Effector memory CD4-positive, alpha-beta T cell (primary cell): ENCODE results near the gene DYRK1B.
A peak's percentile ranks its signal among the peaks of the same experiment; 100 is the strongest.

Experiments used
- DNase-seq, 3 donors: peaks; one replicate each; pipeline ENCODE4 v3.0.0-alpha.2; 2020
- H3K27ac ChIP-seq: 2 replicates; pipeline ENCODE4 v1.7.0; 2013; ENCODE audit warnings: mild to moderate bottlenecking, low read length, moderate library complexity; ENCODE audit not compliant: insufficient read depth, poor library complexity, severe bottlenecking
- H3K27me3 ChIP-seq: replicated peaks from 2 replicates; pipeline ENCODE4 v1.7.0; 2013; ENCODE audit warnings: mild to moderate bottlenecking, low read length; ENCODE audit not compliant: insufficient read depth, control insufficient read depth, poor library complexity, severe bottlenecking
- H3K36me3 ChIP-seq: 2 replicates; pipeline ENCODE4 v1.7.0; 2013; ENCODE audit warnings: mild to moderate bottlenecking, low read length, moderate library complexity; ENCODE audit not compliant: control insufficient read depth, insufficient read depth
- H3K4me1 ChIP-seq: 2 replicates; pipeline ENCODE4 v1.7.0; 2013; ENCODE audit warnings: low read length, mild to moderate bottlenecking; ENCODE audit not compliant: control insufficient read depth, insufficient read depth, poor library complexity, severe bottlenecking
- H3K4me3 ChIP-seq: 2 replicates; pipeline ENCODE4 v1.7.0; 2013; ENCODE audit warnings: low read length, low read depth, mild to moderate bottlenecking; ENCODE audit not compliant: insufficient read depth, poor library complexity, severe bottlenecking
- H3K9me3 ChIP-seq: 2 replicates; pipeline ENCODE4 v1.7.0; 2013; ENCODE audit warnings: mild to moderate bottlenecking, low read length, moderate library complexity; ENCODE audit not compliant: control insufficient read depth

DYRK1B gene

GRCh38 chr19:39825531-39826076 lies 8.4 kb downstream of the DYRK1B start:
- Histone ChIP-seq H3K4me1 (peaks cover 11% of the 10 kb centered on the region), H3K27ac (peak overlapping the region; percentile 63), H3K36me3 (peaks cover 41% of the 10 kb centered on the region), H3K9me3 (no peaks in the 10 kb centered on the region), H3K4me3 (no peak overlapping the region), H3K27me3 (no peaks in the 10 kb centered on the region)
- no peak for DNase-seq

DNA sequence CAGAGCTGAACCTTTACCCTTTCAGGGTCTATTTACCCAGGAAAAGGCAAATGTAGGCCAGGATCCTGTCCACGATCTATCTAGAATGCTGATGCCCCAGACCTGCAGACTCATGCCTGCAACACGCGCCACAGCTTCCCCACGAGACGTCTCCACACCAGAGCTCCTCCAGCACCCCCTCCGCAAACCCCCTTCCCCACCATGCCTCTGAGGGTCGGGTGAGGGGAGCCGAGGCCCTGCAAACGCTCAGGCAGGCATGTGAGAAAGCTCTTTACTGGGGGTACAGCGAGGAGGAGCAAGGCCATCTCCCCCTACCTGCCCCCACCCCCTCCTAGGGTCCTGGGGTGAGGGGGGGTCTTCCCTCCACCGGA lies 8.9 kb downstream of the DYRK1B start:
- peak overlapping the region; percentile 63 for H3K27ac ChIP-seq
- no peaks in the 10 kb centered on the region for H3K27me3 ChIP-seq
- H3K36me3 ChIP-seq, result peaks cover 36% of the 10 kb centered on the region
- no peak for DNase-seq
- H3K4me3 ChIP-seq, result no peak overlapping the region
- no peaks in the 10 kb centered on the region for H3K9me3 ChIP-seq
- peaks cover 11% of the 10 kb centered on the region for H3K4me1 ChIP-seq

DNA sequence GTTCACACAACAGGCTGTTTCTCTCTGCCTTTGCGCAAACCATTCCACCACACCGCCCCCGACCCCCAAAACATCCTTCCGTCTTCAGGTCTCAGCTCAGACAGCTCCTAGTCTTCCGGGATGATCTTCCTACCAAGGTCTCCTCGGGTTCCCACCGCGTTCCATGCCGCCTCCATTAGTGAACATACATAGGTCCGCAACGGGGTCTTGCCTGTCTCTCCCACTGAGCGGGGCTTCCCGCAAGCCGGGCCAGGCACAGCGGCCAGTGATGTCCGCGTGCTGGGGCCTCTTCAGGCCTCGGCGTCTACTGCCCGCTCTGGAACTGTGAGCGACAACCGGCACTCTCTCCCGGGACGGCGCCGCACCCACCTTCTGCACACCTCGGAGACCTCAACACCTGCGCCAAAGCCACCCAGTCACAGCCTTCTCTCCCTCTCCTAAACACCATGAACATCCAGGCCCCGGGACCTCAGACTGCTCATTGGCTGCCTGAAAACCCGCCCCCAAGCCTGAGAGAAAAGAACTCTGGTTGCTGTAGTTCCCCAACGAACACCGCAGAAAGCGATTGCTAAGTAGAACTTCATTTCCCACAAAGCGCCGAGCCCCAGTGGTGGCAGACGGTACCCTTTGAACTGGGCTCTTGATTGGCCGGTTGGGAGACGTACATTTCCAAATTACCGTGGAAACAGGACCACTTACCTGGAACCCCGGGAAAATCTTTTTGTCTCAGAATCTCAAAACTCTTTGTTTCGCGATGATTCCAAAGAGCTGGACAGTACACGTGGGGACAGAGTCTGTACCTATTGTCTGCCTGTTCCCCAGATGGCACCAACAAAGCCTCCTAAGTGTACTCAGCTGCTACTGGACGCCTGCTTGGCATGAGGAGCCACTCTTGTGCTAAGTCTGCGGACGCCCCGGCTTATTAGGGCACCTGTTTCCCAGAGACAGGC lies 9.5 kb downstream of the DYRK1B start:
- Histone ChIP-seq H3K9me3 (no peaks in the 10 kb centered on the region), H3K4me3 (peak overlapping the region; percentile 62), H3K36me3 (peaks cover 29% of the 10 kb centered on the region), H3K4me1 (peaks cover 11% of the 10 kb centered on the region), H3K27me3 (no peaks in the 10 kb centered on the region), H3K27ac (peak overlapping the region; percentile 63)
- DNase-seq, result peak; percentile 79 to 86 (median 85)

- no peak overlapping the region for H3K27ac ChIP-seq
- no peaks in the 10 kb centered on the region for H3K9me3 ChIP-seq
- H3K4me1 ChIP-seq, result peaks cover 11% of the 10 kb centered on the region
- no peaks in the 10 kb centered on the region for H3K27me3 ChIP-seq
- H3K4me3 ChIP-seq, result peak overlapping the region; percentile 62
- DNase-seq, result no peak
- peaks cover 28% of the 10 kb centered on the region for H3K36me3 ChIP-seq
Measured at GRCh38 chr19:39823686-39824085, 10.3 kb downstream of the DYRK1B start.

DNA sequence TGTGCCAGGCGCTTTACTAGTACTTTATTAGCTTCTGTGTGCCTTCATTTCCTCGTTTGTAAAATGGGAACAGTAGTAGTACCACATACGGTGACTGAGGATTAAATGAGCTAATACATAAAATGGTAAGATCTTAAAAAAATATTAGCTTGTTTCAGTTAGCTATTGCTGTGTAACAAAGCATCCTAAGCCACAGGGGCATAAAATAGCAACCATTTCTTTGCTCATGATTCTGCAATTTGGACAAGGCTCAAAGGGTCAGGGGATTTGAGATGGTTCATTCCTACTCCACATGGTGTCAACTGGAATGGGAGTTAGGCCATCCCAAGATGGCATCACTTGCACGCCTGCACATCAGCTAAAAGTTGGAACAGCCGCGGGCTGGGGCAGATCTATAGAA lies 13.3 kb downstream of the DYRK1B start:
- Histone ChIP-seq H3K27me3 (no peaks in the 10 kb centered on the region), H3K36me3 (peaks cover 8% of the 10 kb centered on the region), H3K4me3 (no peak overlapping the region), H3K9me3 (no peaks in the 10 kb centered on the region), H3K27ac (no peak overlapping the region), H3K4me1 (peaks cover 11% of the 10 kb centered on the region)
- DNase-seq, result no peak

- Histone ChIP-seq H3K27me3 (no peaks in the 10 kb centered on the region), H3K4me1 (peaks cover 11% of the 10 kb centered on the region), H3K4me3 (no peak overlapping the region), H3K9me3 (no peaks in the 10 kb centered on the region), H3K27ac (no peak overlapping the region), H3K36me3 (peaks cover 5% of the 10 kb centered on the region)
- no peak for DNase-seq
Measured at GRCh38 chr19:39819786-39820185, 14.2 kb downstream of the DYRK1B start.

DNA sequence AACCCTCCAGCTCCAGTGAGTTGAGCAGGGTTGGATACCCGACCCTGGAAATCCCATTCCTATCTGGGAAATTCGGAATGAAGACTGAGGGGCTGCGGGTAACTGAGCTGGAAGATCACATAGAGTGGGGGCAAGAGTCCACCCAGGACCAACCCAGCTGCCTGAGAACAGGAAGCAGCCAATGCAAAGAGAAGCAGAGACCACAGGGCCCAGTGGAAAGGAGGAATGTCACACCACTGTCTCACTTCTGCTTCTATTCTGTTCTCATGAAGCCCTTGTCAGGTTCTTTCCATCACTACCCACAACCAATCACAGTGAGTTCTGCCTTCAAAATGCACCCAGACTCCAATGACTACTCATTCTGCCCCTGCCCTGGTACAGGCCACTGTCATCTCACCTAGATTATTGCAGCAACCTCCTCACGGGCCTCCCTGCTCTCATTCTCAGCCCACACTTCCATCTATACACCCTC lies 15.3 kb downstream of the DYRK1B start:
- DNase-seq, result no peak
- Histone ChIP-seq H3K27me3 (no peaks in the 10 kb centered on the region), H3K36me3 (peaks cover 5% of the 10 kb centered on the region), H3K9me3 (no peaks in the 10 kb centered on the region), H3K4me1 (peaks cover 4% of the 10 kb centered on the region), H3K27ac (no peak overlapping the region), H3K4me3 (no peak overlapping the region)

GRCh38 chr19:39817888-39818561 lies 15.9 kb downstream of the DYRK1B start:
- Histone ChIP-seq H3K4me1 (no peaks in the 10 kb centered on the region), H3K4me3 (no peak overlapping the region), H3K36me3 (peaks cover 5% of the 10 kb centered on the region), H3K9me3 (no peaks in the 10 kb centered on the region), H3K27ac (no peak overlapping the region), H3K27me3 (no peaks in the 10 kb centered on the region)
- DNase-seq, result no peak

GRCh38 chr19:39816287-39817048 lies 17.5 kb downstream of the DYRK1B start:
- Histone ChIP-seq H3K4me1 (no peaks in the 10 kb centered on the region), H3K27me3 (no peaks in the 10 kb centered on the region), H3K4me3 (no peak overlapping the region), H3K36me3 (peaks cover 5% of the 10 kb centered on the region), H3K9me3 (no peaks in the 10 kb centered on the region), H3K27ac (no peak overlapping the region)
- DNase-seq, result no peak
